ENCODE measurements around the gene ZMIZ1.

- TF ChIP-seq CTCF (IDR thresholded peaks at IDR 0.05) (no peak), ZFX (IDR thresholded peaks at IDR 0.05; ENCODE audit: borderline replicate concordance) (no peak)
Measured at GRCh38 chr10:79149345-79149661, 80.5 kb downstream of the ZMIZ1 start.
